HEK293T (cell line): ENCODE results near the gene AMHR2.
"Not testable (repeated sequence)": the region's sequence is repeated elsewhere in the genome, so short reads cannot be mapped to it uniquely, and the experiment has no call there.

Experiments
- CTCF ChIA-PET: fragments of 350-600 bp; formaldehyde crosslinking; extraction: SDS; loops from one replicate; lab custom pipeline; 2021; ENCODE audit warnings: antibody characterized with exemption, inconsistent platforms; lab: Yijun Ruan, JAX
- POLR2A ChIA-PET: fragments of 350-600 bp; formaldehyde crosslinking; extraction: SDS; loops from one replicate; lab custom pipeline; 2020; ENCODE audit warnings: antibody characterized with exemption, inconsistent platforms; lab: Yijun Ruan, JAX
- DNase-seq: peaks from one replicate; pipeline ENCODE4 v3.0.0; 2012; ENCODE audit warnings: mixed read lengths; ENCODE audit errors: extremely low spot score
- ARNT ChIP-seq: fragments of 450-650 bp; IDR thresholded peaks from 2 replicates; pipeline ENCODE4 v1.6.1; 2017; ENCODE audit warnings: mild to moderate bottlenecking
- BHLHE40 ChIP-seq: fragments of 450-650 bp; IDR thresholded peaks from 2 replicates; pipeline ENCODE4 v1.6.1; 2016; ENCODE audit warnings: mild to moderate bottlenecking, moderate library complexity, borderline replicate concordance
- CTBP1 ChIP-seq: fragments of 450-650 bp; IDR thresholded peaks from 2 replicates; pipeline ENCODE4 v1.6.1; 2016; ENCODE audit warnings: borderline replicate concordance
- ELF4 ChIP-seq: fragments of 450-650 bp; IDR thresholded peaks from 2 replicates; pipeline ENCODE4 v1.6.1; 2017; ENCODE audit warnings: antibody characterized with exemption
- FOXA1 ChIP-seq: fragments of 450-650 bp; IDR thresholded peaks from 2 replicates; pipeline ENCODE4 v1.6.1; 2016; ENCODE audit warnings: mild to moderate bottlenecking
- FOXK2 ChIP-seq: fragments of 450-650 bp; IDR thresholded peaks from 2 replicates; pipeline ENCODE4 v1.6.1; 2016; ENCODE audit warnings: mild to moderate bottlenecking
- FOXM1 ChIP-seq: fragments of 450-650 bp; IDR thresholded peaks from 2 replicates; pipeline ENCODE4 v1.6.1; 2017; ENCODE audit warnings: mild to moderate bottlenecking, borderline replicate concordance
- HDGF ChIP-seq: fragments of 450-650 bp; IDR thresholded peaks from 2 replicates; pipeline ENCODE4 v1.6.1; 2017; ENCODE audit warnings: antibody characterized with exemption, borderline replicate concordance
- L3MBTL2 ChIP-seq: fragments of 450-650 bp; conservative IDR thresholded peaks from 2 replicates; pipeline ENCODE4 v1.6.1; 2016; ENCODE audit warnings: mild to moderate bottlenecking
- LEF1 ChIP-seq: fragments of 450-650 bp; IDR thresholded peaks from 2 replicates; pipeline ENCODE4 v1.6.1; 2017; ENCODE audit warnings: mild to moderate bottlenecking, borderline replicate concordance
- NFRKB ChIP-seq: fragments of 450-650 bp; IDR thresholded peaks from 2 replicates; pipeline ENCODE4 v1.6.1; 2016; ENCODE audit warnings: mild to moderate bottlenecking, moderate library complexity
- PKNOX1 ChIP-seq: fragments of 450-650 bp; IDR thresholded peaks from 2 replicates; pipeline ENCODE4 v1.6.1; 2016
- SP1 ChIP-seq: fragments of 450-650 bp; IDR thresholded peaks from 2 replicates; pipeline ENCODE4 v1.6.1; 2017
- SUZ12 ChIP-seq: fragments of 450-650 bp; IDR thresholded peaks from 2 replicates; pipeline ENCODE4 v1.6.1; 2016; ENCODE audit warnings: mild to moderate bottlenecking
- TARDBP ChIP-seq: fragments of 450-650 bp; IDR thresholded peaks from 2 replicates; pipeline ENCODE4 v1.6.1; 2016
- ZNF384 ChIP-seq: fragments of 450-650 bp; IDR thresholded peaks from 2 replicates; pipeline ENCODE4 v1.6.1; 2016

Gene AMHR2

GRCh38 chr12:53419756-53420155 lies 3.9 kb upstream of the AMHR2 start:
- TF ChIP-seq L3MBTL2: no peak
- TF ChIP-seq LEF1: no peak
- TF ChIP-seq NFRKB: no peak
- no peak for TF ChIP-seq HDGF
- no peak for TF ChIP-seq SP1
- TF ChIP-seq ZNF384: no peak
- no peak for TF ChIP-seq ELF4
- TF ChIP-seq ARNT: no peak
- no peak for TF ChIP-seq BHLHE40
- no peak for TF ChIP-seq FOXM1
- TF ChIP-seq CTBP1: no peak
- no peak for TF ChIP-seq PKNOX1
- TF ChIP-seq FOXA1: no peak
- no peak for TF ChIP-seq SUZ12
- TF ChIP-seq FOXK2: no peak
- no peak for TF ChIP-seq TARDBP
- no peak for DNase-seq
- CTCF ChIA-PET: interaction anchor here (0.9 to 2.5 kb wide), 3 partner anchors 10 to 75 kb away, joined by 4 to 22 read pairs (median 5); no protein-coding TSS in a partner anchor
- POLR2A ChIA-PET: interaction anchor here (0.7 to 2.9 kb wide), 3 partner anchors 40 to 93 kb away, joined by 3 to 16 read pairs (median 13); partner anchors contain the start of gene SP1

GRCh38 chr12:53422247-53422646 lies 1.4 kb upstream of the AMHR2 start:
- CTCF ChIA-PET: interaction anchor here (1.0 to 2.9 kb wide), 5 partner anchors 8 to 99 kb away, joined by 3 to 45 read pairs (median 10); no protein-coding TSS in a partner anchor
- not testable (repeated sequence) for DNase-seq
- POLR2A ChIA-PET: interaction anchor here (2.1 to 2.5 kb wide), 2 partner anchors 98 to 101 kb away, joined by 14 to 15 read pairs; partner anchors contain the start of gene AAAS

GRCh38 chr12:53424626-53425514 lies 1.2 kb downstream of the AMHR2 start:
- no peak for DNase-seq
- TF ChIP-seq FOXK2 (no peak), FOXA1 (no peak), ZNF384 (no peak), NFRKB (no peak), CTBP1 (no peak), FOXM1 (no peak), BHLHE40 (no peak), L3MBTL2 (no peak), TARDBP (no peak), PKNOX1 (no peak), ARNT (no peak)
- CTCF ChIA-PET: interaction anchor here (1.2 to 3.0 kb wide), 3 partner anchors 73 to 173 kb away, joined by 3 to 9 read pairs (median 4); no protein-coding TSS in a partner anchor
- POLR2A ChIA-PET: interaction anchor here (0.5 to 2.2 kb wide), 8 partner anchors 16 to 266 kb away, joined by 3 to 17 read pairs (median 4); partner anchors contain the start of genes AAAS, PRR13 and TARBP2

- POLR2A ChIA-PET: interaction anchor here (1.2 to 2.2 kb wide), 6 partner anchors 16 to 104 kb away, joined by 3 to 17 read pairs (median 6); partner anchors contain the start of genes AAAS, PRR13 and TARBP2
- no peak for TF ChIP-seq L3MBTL2
- TF ChIP-seq PKNOX1: no peak
- no peak for TF ChIP-seq NFRKB
- TF ChIP-seq FOXA1: no peak
- TF ChIP-seq ELF4: no peak
- no peak for TF ChIP-seq SUZ12
- TF ChIP-seq BHLHE40: no peak
- TF ChIP-seq LEF1: no peak
- no peak for TF ChIP-seq FOXM1
Measured at GRCh38 chr12:53425515-53426150, 2.0 kb downstream of the AMHR2 start.

GRCh38 chr12:53427905-53428594 lies 4.4 kb downstream of the AMHR2 start:
- TF ChIP-seq L3MBTL2 (no peak), ZNF384 (no peak), BHLHE40 (no peak), HDGF (no peak), ARNT (no peak), SP1 (no peak)
- ChIA-PET POLR2A (interaction anchor here (0.7 to 2.6 kb wide), 5 partner anchors 13 to 73 kb away, joined by 3 to 19 read pairs (median 4); partner anchors contain the start of genes PRR13, SP1 and TARBP2), CTCF (no interaction called here)
- DNase-seq: no peak

More at GRCh38 chr12:53425515-53426150, 2.0 kb downstream of the AMHR2 start:
- DNase-seq: no peak
- CTCF ChIA-PET: interaction anchor here (1.2 to 3.0 kb wide), 2 partner anchors 73 to 81 kb away, joined by 4 to 9 read pairs; no protein-coding TSS in a partner anchor
